Measurements from ENCODE around the gene TNS3. TPM values are rescaled to one million over a fixed set of nuclear protein-coding genes. Genes with fewer than 3 reads are reported as not detected.

The TNS3 gene
- total and polyA plus RNA-seq, 2 experiments from 2014 or later: 2.7 to 5.7 TPM

- peak in 1 of 2 donors; percentile 15 for DNase-seq (ENCODE audit: low read depth in 1 of 2, low spot score in 1 of 2)
- Histone ChIP-seq H3K4me1 (ENCODE audit: low read depth) (peaks cover 4% of the 10 kb centered on the region), H3K27me3 (no peaks in the 10 kb centered on the region), H3K4me3 (no peak overlapping the region), H3K36me3 (no peaks in the 10 kb centered on the region), H3K27ac (no peak overlapping the region), H3K9me3 (ENCODE audit: low read depth) (no peaks in the 10 kb centered on the region)
- no peak for TF ChIP-seq CTCF (IDR thresholded peaks at IDR 0.05; ENCODE audit: low read depth, low read length)
These were observed 243.9 kb downstream of the TNS3 start for GRCh38 chr7:47338026-47338425.

GRCh38 chr7:47337531-47337930 lies 244.4 kb downstream of the TNS3 start:
- DNase-seq (ENCODE audit: low read depth in 1 of 2, low spot score in 1 of 2): no peak
- no peak for TF ChIP-seq CTCF (IDR thresholded peaks at IDR 0.05; ENCODE audit: low read depth, low read length)
- no peaks in the 10 kb centered on the region for H3K36me3 ChIP-seq

GRCh38 chr7:47336472-47337425 lies 245.2 kb downstream of the TNS3 start:
- H3K9me3 ChIP-seq (ENCODE audit: low read depth): no peaks in the 10 kb centered on the region
- no peaks in the 10 kb centered on the region for H3K36me3 ChIP-seq
- H3K27ac ChIP-seq: no peak overlapping the region
- H3K4me3 ChIP-seq: no peak overlapping the region
- no peaks in the 10 kb centered on the region for H3K27me3 ChIP-seq
- DNase-seq (ENCODE audit: low read depth in 1 of 2, low spot score in 1 of 2): no peak
- TF ChIP-seq CTCF (IDR thresholded peaks at IDR 0.05; ENCODE audit: low read depth, low read length): no peak
- peaks cover 14% of the 10 kb centered on the region for H3K4me1 ChIP-seq (ENCODE audit: low read depth)

More at GRCh38 chr7:47337531-47337930, 244.4 kb downstream of the TNS3 start:
- H3K9me3 ChIP-seq (ENCODE audit: low read depth): no peaks in the 10 kb centered on the region
- H3K27ac ChIP-seq: no peak overlapping the region
- no peaks in the 10 kb centered on the region for H3K27me3 ChIP-seq
- H3K4me1 ChIP-seq (ENCODE audit: low read depth): peaks cover 9% of the 10 kb centered on the region
- H3K4me3 ChIP-seq: no peak overlapping the region

- Histone ChIP-seq H3K4me1 (ENCODE audit: low read depth) (peaks cover 14% of the 10 kb centered on the region), H3K27ac (no peak overlapping the region), H3K4me3 (no peak overlapping the region), H3K9me3 (ENCODE audit: low read depth) (no peaks in the 10 kb centered on the region), H3K36me3 (no peaks in the 10 kb centered on the region), H3K27me3 (no peaks in the 10 kb centered on the region)
- peak in 1 of 2 donors; percentile 48 for DNase-seq (ENCODE audit: low read depth in 1 of 2, low spot score in 1 of 2)
- TF ChIP-seq CTCF (IDR thresholded peaks at IDR 0.05; ENCODE audit: low read depth, low read length): no peak
These were observed 246.1 kb downstream of the TNS3 start for GRCh38 chr7:47335557-47336471.

GRCh38 chr7:47335071-47335470 lies 246.8 kb downstream of the TNS3 start:
- Histone ChIP-seq H3K36me3 (no peaks in the 10 kb centered on the region), H3K27me3 (no peaks in the 10 kb centered on the region), H3K4me1 (ENCODE audit: low read depth) (peaks cover 14% of the 10 kb centered on the region), H3K4me3 (no peak overlapping the region), H3K27ac (no peak overlapping the region), H3K9me3 (ENCODE audit: low read depth) (no peaks in the 10 kb centered on the region)
- no peak for TF ChIP-seq CTCF (IDR thresholded peaks at IDR 0.05; ENCODE audit: low read depth, low read length)
- no peak for DNase-seq (ENCODE audit: low read depth in 1 of 2, low spot score in 1 of 2)

Measured in cardiac muscle cell (in vitro differentiated cells and primary cell).